ENCODE measurements around the gene CERK.

The CERK gene

GRCh38 chr22:46674367-46674781 lies 63.7 kb downstream of the CERK start:
- TF ChIP-seq TAF1 (IDR thresholded peaks at IDR 0.05; ENCODE audit: borderline replicate concordance, insufficient read depth, low read length), result no peak
- TF ChIP-seq POLR2AphosphoS5 (IDR thresholded peaks at IDR 0.05; ENCODE audit: low read depth, low read length), result no peak
- no peak for TF ChIP-seq FOXP2 (optimal IDR thresholded peaks at IDR 0.05; ENCODE audit: borderline replicate concordance, extremely low read depth, extremely low read length, insufficient read depth)
- TF ChIP-seq SIN3A (IDR thresholded peaks at IDR 0.05; ENCODE audit: borderline replicate concordance, insufficient read depth, low read length), result no peak
- no peak for TF ChIP-seq REST (IDR thresholded peaks at IDR 0.05; ENCODE audit: insufficient read depth in 1 of 2, low read depth in 2 of 2, low read length in 2 of 2)

GRCh38 chr22:46673662-46674236 lies 64.3 kb downstream of the CERK start:
- TF ChIP-seq POLR2AphosphoS5 (IDR thresholded peaks at IDR 0.05; ENCODE audit: low read depth, low read length) (no peak), SIN3A (IDR thresholded peaks at IDR 0.05; ENCODE audit: borderline replicate concordance, insufficient read depth, low read length) (no peak), TAF1 (IDR thresholded peaks at IDR 0.05; ENCODE audit: borderline replicate concordance, insufficient read depth, low read length) (no peak), FOXP2 (optimal IDR thresholded peaks at IDR 0.05; ENCODE audit: borderline replicate concordance, extremely low read depth, extremely low read length, insufficient read depth) (no peak), REST (IDR thresholded peaks at IDR 0.05; ENCODE audit: insufficient read depth in 1 of 2, low read depth in 2 of 2, low read length in 2 of 2) (no peak)

- TF ChIP-seq REST (IDR thresholded peaks at IDR 0.05; ENCODE audit: insufficient read depth in 1 of 2, low read depth in 2 of 2, low read length in 2 of 2) (no peak), SIN3A (IDR thresholded peaks at IDR 0.05; ENCODE audit: borderline replicate concordance, insufficient read depth, low read length) (no peak), TAF1 (IDR thresholded peaks at IDR 0.05; ENCODE audit: borderline replicate concordance, insufficient read depth, low read length) (no peak), POLR2AphosphoS5 (IDR thresholded peaks at IDR 0.05; ENCODE audit: low read depth, low read length) (no peak), FOXP2 (optimal IDR thresholded peaks at IDR 0.05; ENCODE audit: borderline replicate concordance, extremely low read depth, extremely low read length, insufficient read depth) (no peak)
These were observed 64.8 kb downstream of the CERK start for GRCh38 chr22:46673205-46673604.

GRCh38 chr22:46672731-46673130 lies 65.3 kb downstream of the CERK start:
- TF ChIP-seq SIN3A (IDR thresholded peaks at IDR 0.05; ENCODE audit: borderline replicate concordance, insufficient read depth, low read length), result no peak
- no peak for TF ChIP-seq FOXP2 (optimal IDR thresholded peaks at IDR 0.05; ENCODE audit: borderline replicate concordance, extremely low read depth, extremely low read length, insufficient read depth)
- TF ChIP-seq POLR2AphosphoS5 (IDR thresholded peaks at IDR 0.05; ENCODE audit: low read depth, low read length), result no peak
- TF ChIP-seq REST (IDR thresholded peaks at IDR 0.05; ENCODE audit: insufficient read depth in 1 of 2, low read depth in 2 of 2, low read length in 2 of 2), result no peak
- no peak for TF ChIP-seq TAF1 (IDR thresholded peaks at IDR 0.05; ENCODE audit: borderline replicate concordance, insufficient read depth, low read length)

All from PFSK-1 (cell line).